Nephron progenitor cell (in vitro differentiated cells): ENCODE measurements around the gene SMC6.

ENCODE experiments used
- DNase-seq: peaks from one replicate; pipeline ENCODE4 v3.0.0; 2021
- H3K27ac Mint-ChIP-seq: 2 replicates; pipeline ENCODE4 v1.8.0; 2021; ENCODE audit warnings: mild to moderate bottlenecking, moderate library complexity, mixed read lengths
- H3K27me3 Mint-ChIP-seq: 2 replicates; pipeline ENCODE4 v1.8.0; 2021; ENCODE audit warnings: mild to moderate bottlenecking, low read depth, mixed read lengths; ENCODE audit not compliant: poor library complexity
- H3K36me3 Mint-ChIP-seq: 2 replicates; pipeline ENCODE4 v1.8.0; 2021; ENCODE audit warnings: low read depth, mixed read lengths
- H3K4me1 Mint-ChIP-seq: 2 replicates; pipeline ENCODE4 v1.8.0; 2021; ENCODE audit warnings: mixed read lengths
- H3K4me3 Mint-ChIP-seq: 2 replicates; pipeline ENCODE4 v1.8.0; 2021; ENCODE audit warnings: mild to moderate bottlenecking, moderate library complexity, mixed read lengths
- H3K9me3 Mint-ChIP-seq: 2 replicates; pipeline ENCODE4 v1.8.0; 2021; ENCODE audit warnings: mild to moderate bottlenecking, moderate library complexity, mixed read lengths
- CTCF ChIP-seq: fragments of 200-600 bp; sonication (generic); IDR thresholded peaks from 2 replicates; pipeline ENCODE4 v1.5.0; 2021; ENCODE audit warnings: antibody characterized with exemption

The SMC6 gene

GRCh38 chr2:17682098-17682857 is 71.3 kb downstream of the SMC6 start:
- TF ChIP-seq CTCF: no peak
- no peak overlapping the region for H3K4me3 Mint-ChIP-seq
- peaks cover 72% of the 10 kb centered on the region for H3K36me3 Mint-ChIP-seq
- H3K27me3 Mint-ChIP-seq: no peaks in the 10 kb centered on the region
- H3K27ac Mint-ChIP-seq: no peak overlapping the region
- H3K9me3 Mint-ChIP-seq: no peaks in the 10 kb centered on the region
- no peaks in the 10 kb centered on the region for H3K4me1 Mint-ChIP-seq
- no peak for DNase-seq

GRCh38 chr2:17680119-17680518 is 73.5 kb downstream of the SMC6 start:
- Mint-ChIP-seq H3K27me3 (no peaks in the 10 kb centered on the region), H3K9me3 (no peaks in the 10 kb centered on the region), H3K36me3 (peaks cover 63% of the 10 kb centered on the region), H3K4me3 (no peak overlapping the region), H3K27ac (no peak overlapping the region), H3K4me1 (no peaks in the 10 kb centered on the region)
- DNase-seq: no peak
- TF ChIP-seq CTCF: no peak

GRCh38 chr2:17674817-17675216 is 78.8 kb downstream of the SMC6 start:
- no peak overlapping the region for H3K27ac Mint-ChIP-seq
- no peaks in the 10 kb centered on the region for H3K4me1 Mint-ChIP-seq
- no peak for DNase-seq
- H3K27me3 Mint-ChIP-seq: no peaks in the 10 kb centered on the region
- no peak for TF ChIP-seq CTCF
- no peak overlapping the region for H3K4me3 Mint-ChIP-seq
- H3K9me3 Mint-ChIP-seq: no peaks in the 10 kb centered on the region
- H3K36me3 Mint-ChIP-seq: peaks cover 34% of the 10 kb centered on the region

- Mint-ChIP-seq H3K9me3 (no peaks in the 10 kb centered on the region), H3K4me3 (no peak overlapping the region), H3K27me3 (no peaks in the 10 kb centered on the region), H3K4me1 (no peaks in the 10 kb centered on the region), H3K27ac (peak overlapping the region; percentile 16), H3K36me3 (peaks cover 44% of the 10 kb centered on the region)
- DNase-seq: no peak
- no peak for TF ChIP-seq CTCF
Observed at GRCh38 chr2:17672583-17673317, 80.9 kb downstream of the SMC6 start.

GRCh38 chr2:17667898-17668297 is 85.7 kb downstream of the SMC6 start:
- TF ChIP-seq CTCF: no peak
- Mint-ChIP-seq H3K27me3 (no peaks in the 10 kb centered on the region), H3K4me1 (no peaks in the 10 kb centered on the region), H3K27ac (no peak overlapping the region), H3K4me3 (no peak overlapping the region), H3K36me3 (peaks cover 52% of the 10 kb centered on the region), H3K9me3 (no peaks in the 10 kb centered on the region)
- DNase-seq: no peak
